H1 (cell line): ENCODE data around the gene SLC35D3. TPM values are rescaled to one million over a fixed set of nuclear protein-coding genes. Genes with fewer than 3 reads are reported as not detected.

Experiments used
- ASH2L ChIP-seq: fragments of 200-600, 300-600 bp; sonication (generic); IDR thresholded peaks from one replicate; pipeline ENCODE4 v1.7.1; 2017; ENCODE audit warnings: low read length
- BRCA1 ChIP-seq: IDR thresholded peaks from 2 replicates; pipeline ENCODE4 v1.6.1; 2012; ENCODE audit warnings: low read depth, low read length, improper control_type of control experiment
- CHD1 ChIP-seq: IDR thresholded peaks from 2 replicates; pipeline ENCODE4 v1.6.1; 2012; ENCODE audit warnings: low read depth, low read length, improper control_type of control experiment
- E2F6 ChIP-seq: IDR thresholded peaks from 2 replicates; pipeline ENCODE4 v1.6.1; 2012; ENCODE audit warnings: inconsistent platforms
- GTF2F1 ChIP-seq: IDR thresholded peaks from 2 replicates; pipeline ENCODE4 v1.6.1; 2012; ENCODE audit warnings: low read depth, low read length, improper control_type of control experiment, borderline replicate concordance
- NRF1 ChIP-seq: IDR thresholded peaks from 2 replicates; pipeline ENCODE4 v1.6.1; 2011; ENCODE audit warnings: mild to moderate bottlenecking, low read depth, low read length, improper control_type of control experiment
- SP4 ChIP-seq: IDR thresholded peaks from 2 replicates; pipeline ENCODE4 v1.6.1; 2012; ENCODE audit warnings: low read length, inconsistent platforms
- TBP ChIP-seq: IDR thresholded peaks from 2 replicates; pipeline ENCODE4 v1.6.1; 2011; ENCODE audit warnings: low read depth, low read length, improper control_type of control experiment
- TEAD4 ChIP-seq: IDR thresholded peaks from 2 replicates; pipeline ENCODE4 v1.6.1; 2012; ENCODE audit warnings: low read depth, low read length, inconsistent platforms, mixed read lengths
- polyA plus RNA-seq, 7 experiments: library from polyadenylated mRNA; depleted of rRNA in 3 of 7; stranded (reverse) in 5 of 7; unstranded in 2 of 7; fragments of >200 nt in 5 of 7; fragments of 200-250 nt in 2 of 7; gene quantifications; 1 replicate in 5 of 7; 2 replicates in 1 of 7; 4 replicates in 1 of 7; pipeline versions ENCODE4 v1.2.1 to v1.2.3, GENCODE V29; 2011 to 2013; ENCODE audit warnings: missing spikeins in 2 of 7, mixed read lengths in 2 of 7
- total RNA-seq: library from RNA; stranded (reverse); fragmentation: NEBNext Ultra II Directional; extraction: Animal tissue kit (Norgen Biotek cat#: 25700); gene quantifications from 2 replicates; pipeline ENCODE4 v1.2.1, GENCODE V29; 2021
- TF ChIP-seq, protein P1 (sequence below): IDR thresholded peaks from 2 replicates; pipeline ENCODE4 v1.6.1; 2012; ENCODE audit warnings: low read length, inconsistent platforms

SLC35D3 gene
- total and polyA plus RNA-seq, 2 of the 8 experiments (the other 6 are each of a cell fraction or from before 2014, with no cell fraction given) = 0.27 to 0.39 TPM

- no peak for TF ChIP-seq TEAD4
- no peak for TF ChIP-seq E2F6
- no peak for TF ChIP-seq NRF1
- TF ChIP-seq TBP = peak; percentile 77
- no peak for TF ChIP-seq GTF2F1
- TF ChIP-seq ASH2L = peak; percentile 34
- TF ChIP-seq CHD1 = no peak
- TF ChIP-seq, protein P1, sequence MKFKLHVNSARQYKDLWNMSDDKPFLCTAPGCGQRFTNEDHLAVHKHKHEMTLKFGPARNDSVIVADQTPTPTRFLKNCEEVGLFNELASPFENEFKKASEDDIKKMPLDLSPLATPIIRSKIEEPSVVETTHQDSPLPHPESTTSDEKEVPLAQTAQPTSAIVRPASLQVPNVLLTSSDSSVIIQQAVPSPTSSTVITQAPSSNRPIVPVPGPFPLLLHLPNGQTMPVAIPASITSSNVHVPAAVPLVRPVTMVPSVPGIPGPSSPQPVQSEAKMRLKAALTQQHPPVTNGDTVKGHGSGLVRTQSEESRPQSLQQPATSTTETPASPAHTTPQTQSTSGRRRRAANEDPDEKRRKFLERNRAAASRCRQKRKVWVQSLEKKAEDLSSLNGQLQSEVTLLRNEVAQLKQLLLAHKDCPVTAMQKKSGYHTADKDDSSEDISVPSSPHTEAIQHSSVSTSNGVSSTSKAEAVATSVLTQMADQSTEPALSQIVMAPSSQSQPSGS = no peak
- TF ChIP-seq SP4 = no peak
- TF ChIP-seq BRCA1 = no peak
Observed at GRCh38 chr6:136956590-136957544, 34.8 kb downstream of the SLC35D3 start (continued).
